ENCODE results near the gene CDC42EP3. TPM values are rescaled to one million over a fixed set of nuclear protein-coding genes. Genes with fewer than 3 reads are reported as not detected.
A peak's percentile ranks its signal among the peaks of the same experiment; 100 is the strongest.

The CDC42EP3 gene
- total and polyA plus RNA-seq, 2 donors (not counting 1 experiment from before 2014, with no cell fraction given), result 28.0 to 29.9 TPM

DNA sequence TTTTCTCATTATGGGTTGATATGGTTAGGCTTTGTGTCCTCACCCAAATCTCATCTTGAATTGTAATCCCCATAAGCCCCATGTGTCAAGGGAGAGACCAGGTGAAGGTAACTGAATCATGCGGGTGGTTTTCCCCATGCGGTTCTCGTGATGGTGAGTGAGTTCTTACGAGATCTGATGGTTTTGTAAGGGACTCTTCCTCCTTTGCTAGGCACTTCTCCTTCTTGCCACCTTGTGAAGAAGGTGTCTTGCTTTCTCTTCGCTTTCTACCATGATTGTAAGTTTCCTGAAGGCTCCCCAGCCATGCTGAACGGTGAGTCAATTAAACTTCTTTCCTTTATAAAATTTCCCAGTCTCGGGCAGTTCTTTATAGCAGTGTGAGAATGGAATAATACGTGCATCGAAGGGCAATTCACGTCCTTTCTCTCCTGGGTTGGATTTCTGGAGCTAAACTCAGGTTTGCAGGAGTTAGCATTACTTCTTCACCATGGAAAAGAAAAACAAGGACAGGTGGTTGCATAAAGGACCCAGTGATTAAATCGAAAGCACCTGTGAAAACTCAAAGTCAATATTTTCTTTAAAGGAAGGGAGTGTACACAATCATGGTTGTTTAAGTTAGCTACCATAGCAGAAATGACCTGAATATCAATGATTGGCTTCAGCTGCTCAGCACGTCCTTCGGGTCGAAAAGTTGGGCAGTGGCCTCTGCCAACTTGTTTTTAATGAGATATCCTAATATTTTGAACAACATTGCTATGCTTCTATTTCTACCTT is 54.1 kb downstream of the CDC42EP3 start:
- TF ChIP-seq EZH2 (IDR thresholded peaks at IDR 0.05; ENCODE audit: borderline replicate concordance, insufficient read depth, low read depth, low read length, poor library complexity, severe bottlenecking), result no peak
- TF ChIP-seq, protein P1, sequence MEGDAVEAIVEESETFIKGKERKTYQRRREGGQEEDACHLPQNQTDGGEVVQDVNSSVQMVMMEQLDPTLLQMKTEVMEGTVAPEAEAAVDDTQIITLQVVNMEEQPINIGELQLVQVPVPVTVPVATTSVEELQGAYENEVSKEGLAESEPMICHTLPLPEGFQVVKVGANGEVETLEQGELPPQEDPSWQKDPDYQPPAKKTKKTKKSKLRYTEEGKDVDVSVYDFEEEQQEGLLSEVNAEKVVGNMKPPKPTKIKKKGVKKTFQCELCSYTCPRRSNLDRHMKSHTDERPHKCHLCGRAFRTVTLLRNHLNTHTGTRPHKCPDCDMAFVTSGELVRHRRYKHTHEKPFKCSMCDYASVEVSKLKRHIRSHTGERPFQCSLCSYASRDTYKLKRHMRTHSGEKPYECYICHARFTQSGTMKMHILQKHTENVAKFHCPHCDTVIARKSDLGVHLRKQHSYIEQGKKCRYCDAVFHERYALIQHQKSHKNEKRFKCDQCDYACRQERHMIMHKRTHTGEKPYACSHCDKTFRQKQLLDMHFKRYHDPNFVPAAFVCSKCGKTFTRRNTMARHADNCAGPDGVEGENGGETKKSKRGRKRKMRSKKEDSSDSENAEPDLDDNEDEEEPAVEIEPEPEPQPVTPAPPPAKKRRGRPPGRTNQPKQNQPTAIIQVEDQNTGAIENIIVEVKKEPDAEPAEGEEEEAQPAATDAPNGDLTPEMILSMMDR (IDR thresholded peaks at IDR 0.05), result no peak
- POLR2A ChIA-PET, result no interaction called here
- peaks cover 4% of the 10 kb centered on the region for H3K9me3 Mint-ChIP-seq (ENCODE audit: insufficient read depth)
- peaks cover 35 to 36% of the 10 kb centered on the region in 2 donors for H3K4me1 ChIP-seq (ENCODE audit: control insufficient read depth in 2 of 2, insufficient read depth in 2 of 2, low read length in 2 of 2)
- no peak overlapping the region for H3K9ac ChIP-seq (ENCODE audit: low read length)
- peaks cover 48% of the 10 kb centered on the region for H3K4me1 Mint-ChIP-seq
- intact Hi-C loops (cut with micrococcal nuclease), result no loop called here
- H3K27ac Mint-ChIP-seq, result peak overlapping the region; percentile 94
- H4K20me1 ChIP-seq (ENCODE audit: control insufficient read depth, insufficient read depth, low read length, poor library complexity, severe bottlenecking), result no peaks in the 10 kb centered on the region
- H3K79me2 ChIP-seq (ENCODE audit: control insufficient read depth, insufficient read depth, low read length), result no peaks in the 10 kb centered on the region
- ATAC-seq (ENCODE audit: low read depth), result peak; percentile 23
- H3K4me3 Mint-ChIP-seq, result peak overlapping the region; percentile 64
- H3K36me3 ChIP-seq (replicated peaks in 1 of 2; ENCODE audit: control extremely low read depth in 1 of 2, control insufficient read depth in 1 of 2, extremely low read depth in 1 of 2, insufficient read depth in 2 of 2, low read length in 1 of 2), result no peaks in the 10 kb centered on the region
- 83% methylated on average over 1 of the region's 14 CpGs for WGBS (ENCODE audit: insufficient coverage)
- peak overlapping the region; percentile 77 to 79 for H3K27ac ChIP-seq (ENCODE audit: low read length in 2 of 2)
- peak overlapping the region; percentile 62 for H3K4me2 ChIP-seq (replicated peaks; ENCODE audit: low read depth, low read length, poor library complexity, severe bottlenecking)
- peaks cover 1 to 3% (median 3%) of the 10 kb centered on the region in 3 donors for H3K9me3 ChIP-seq (ENCODE audit: control extremely low read depth in 1 of 3, control insufficient read depth in 2 of 3, insufficient read depth in 1 of 3, low read length in 2 of 3)
- H3K4me3 ChIP-seq (ENCODE audit: control extremely low read depth in 1 of 5, extremely low read depth in 1 of 5, insufficient read depth in 1 of 5, low read depth in 2 of 5, low read length in 4 of 5), result peak overlapping the region in 3 of 5 experiments; percentile 22 to 43 (median 23)
- no peak overlapping the region for H2AFZ ChIP-seq (ENCODE audit: insufficient read depth, low read depth, low read length, poor library complexity, severe bottlenecking)
- no peaks in the 10 kb centered on the region for H3K27me3 ChIP-seq (replicated peaks in 1 of 4; ENCODE audit: control extremely low read depth in 1 of 4, control insufficient read depth in 3 of 4, insufficient read depth in 4 of 4, low read length in 3 of 4)
- no peaks in the 10 kb centered on the region for H3K27me3 Mint-ChIP-seq
- peak; percentile 77 for DNase-seq
- CTCF ChIA-PET, result interaction anchor here (1.2 kb wide), 1 partner anchor 55 kb away, joined by 3 read pairs; no protein-coding TSS in a partner anchor

DNA sequence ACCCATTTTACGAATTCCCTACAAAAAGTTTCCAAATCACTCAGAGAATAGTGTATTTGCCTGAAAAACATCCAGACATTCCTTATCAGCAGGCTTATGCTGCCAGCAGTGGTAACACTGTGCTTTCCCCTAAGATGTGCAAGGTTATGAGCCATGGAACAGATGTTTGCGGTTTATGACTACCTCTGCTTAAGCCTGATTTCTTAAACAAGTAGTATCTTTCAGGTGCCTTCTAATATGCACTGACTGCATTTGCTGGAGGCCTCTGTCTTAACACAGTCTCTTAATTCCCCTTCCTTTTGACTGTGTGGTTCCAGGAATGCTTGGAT is 54.8 kb downstream of the CDC42EP3 start:
- intact Hi-C loops (cut with micrococcal nuclease), result loop anchor here (1.0 kb wide), 2 partner anchors 10 to 19 kb away; no protein-coding TSS in a partner anchor
- peaks cover 4% of the 10 kb centered on the region for H3K9me3 Mint-ChIP-seq (ENCODE audit: insufficient read depth)
- 85% methylated on average over 2 of the region's 2 CpGs for WGBS (ENCODE audit: insufficient coverage)
- H4K20me1 ChIP-seq (ENCODE audit: control insufficient read depth, insufficient read depth, low read length, poor library complexity, severe bottlenecking), result no peaks in the 10 kb centered on the region
- peak overlapping the region; percentile 94 for H3K27ac Mint-ChIP-seq
- H3K4me3 Mint-ChIP-seq, result peak overlapping the region; percentile 64
- TF ChIP-seq, protein P1 (IDR thresholded peaks at IDR 0.05), result no peak
- TF ChIP-seq EZH2 (IDR thresholded peaks at IDR 0.05; ENCODE audit: borderline replicate concordance, insufficient read depth, low read depth, low read length, poor library complexity, severe bottlenecking), result no peak
- H3K9ac ChIP-seq (ENCODE audit: low read length), result no peak overlapping the region
- POLR2A ChIA-PET, result interaction anchor here (0.9 kb wide), 1 partner anchor 37 kb away, joined by 4 read pairs; no protein-coding TSS in a partner anchor
- H3K4me1 Mint-ChIP-seq, result peaks cover 41% of the 10 kb centered on the region
- peak overlapping the region; percentile 77 to 79 for H3K27ac ChIP-seq (ENCODE audit: low read length in 2 of 2)
- ATAC-seq (ENCODE audit: low read depth) (peak; percentile 29), DNase-seq (peak; percentile 53)
- H3K79me2 ChIP-seq (ENCODE audit: control insufficient read depth, insufficient read depth, low read length), result no peaks in the 10 kb centered on the region
- peak overlapping the region; percentile 62 for H3K4me2 ChIP-seq (replicated peaks; ENCODE audit: low read depth, low read length, poor library complexity, severe bottlenecking)
- H3K9me3 ChIP-seq (ENCODE audit: control extremely low read depth in 1 of 3, control insufficient read depth in 2 of 3, insufficient read depth in 1 of 3, low read length in 2 of 3), result peaks cover 1 to 3% (median 3%) of the 10 kb centered on the region in 3 donors
- H2AFZ ChIP-seq (ENCODE audit: insufficient read depth, low read depth, low read length, poor library complexity, severe bottlenecking), result no peak overlapping the region
- no peaks in the 10 kb centered on the region for H3K27me3 ChIP-seq (replicated peaks in 1 of 4; ENCODE audit: control extremely low read depth in 1 of 4, control insufficient read depth in 3 of 4, insufficient read depth in 4 of 4, low read length in 3 of 4)
- CTCF ChIA-PET, result interaction anchor here (1.0 to 1.8 kb wide), 3 partner anchors 35 to 202 kb away, joined by 4 to 5 read pairs (median 4); no protein-coding TSS in a partner anchor
- no peaks in the 10 kb centered on the region for H3K27me3 Mint-ChIP-seq
- peaks cover 29 to 30% of the 10 kb centered on the region in 2 donors for H3K4me1 ChIP-seq (ENCODE audit: control insufficient read depth in 2 of 2, insufficient read depth in 2 of 2, low read length in 2 of 2)
- no peaks in the 10 kb centered on the region for H3K36me3 ChIP-seq (replicated peaks in 1 of 2; ENCODE audit: control extremely low read depth in 1 of 2, control insufficient read depth in 1 of 2, extremely low read depth in 1 of 2, insufficient read depth in 2 of 2, low read length in 1 of 2)
- no peak overlapping the region for H3K4me3 ChIP-seq (ENCODE audit: control extremely low read depth in 1 of 5, extremely low read depth in 1 of 5, insufficient read depth in 1 of 5, low read depth in 2 of 5, low read length in 4 of 5)
